Stimulated activated CD4-positive, alpha-beta T cell treated with anti-CD3 and anti-CD28 coated beads, Interleukin-1b, Interleukin-23, amount 100 ng/mL, for 48 hours (primary cell): ENCODE data around the gene OVOL2.
"Not testable (repeated sequence)": the region's sequence is repeated elsewhere in the genome, so short reads cannot be mapped to it uniquely, and the experiment has no call there.

Source experiments
- DNase-seq: peaks from one replicate; pipeline ENCODE4 v3.0.0-alpha.2; 2020

The OVOL2 gene

GRCh38 chr20:18057101-18057993 is at the start of gene OVOL2:
OVOL2 (minus strand) TSS chr20:18057916; CDS start chr20:18057634, 282 bp downstream.
- DNase-seq, result no peak

GRCh38 chr20:18103497-18103896 is 45.8 kb upstream of the OVOL2 start:
- DNase-seq, result no peak

GRCh38 chr20:18101125-18101810 is 43.6 kb upstream of the OVOL2 start:
- DNase-seq, result no peak

- not testable (repeated sequence) for DNase-seq
Measured at GRCh38 chr20:18100569-18100968, 42.9 kb upstream of the OVOL2 start.

- no peak for DNase-seq
Measured at GRCh38 chr20:18094191-18094590, 36.5 kb upstream of the OVOL2 start.

DNA sequence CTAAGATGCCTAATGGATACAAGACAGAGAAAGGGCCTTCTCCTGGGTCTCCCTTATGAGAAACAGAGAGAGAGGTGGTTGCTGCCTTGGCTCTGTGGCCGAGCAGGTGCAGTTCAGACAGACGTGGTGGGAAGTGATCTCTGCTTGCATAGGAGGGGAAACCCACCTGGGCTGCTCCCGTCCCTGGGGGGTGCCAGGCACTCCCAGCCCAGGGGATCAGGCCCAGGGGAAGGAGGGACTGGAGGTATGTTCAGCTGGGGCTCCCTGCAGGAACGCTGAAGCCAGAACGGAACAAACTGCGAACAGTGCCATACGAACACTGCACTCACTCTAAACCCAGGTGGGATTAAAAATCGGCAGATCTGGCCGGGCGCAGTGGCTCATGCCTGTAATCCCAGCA is 35.7 kb upstream of the OVOL2 start:
- DNase-seq, result no peak

GRCh38 chr20:18092890-18093289 is 35.2 kb upstream of the OVOL2 start:
- DNase-seq, result no peak

- no peak for DNase-seq
Measured at GRCh38 chr20:18091623-18092022, 33.9 kb upstream of the OVOL2 start.

DNA sequence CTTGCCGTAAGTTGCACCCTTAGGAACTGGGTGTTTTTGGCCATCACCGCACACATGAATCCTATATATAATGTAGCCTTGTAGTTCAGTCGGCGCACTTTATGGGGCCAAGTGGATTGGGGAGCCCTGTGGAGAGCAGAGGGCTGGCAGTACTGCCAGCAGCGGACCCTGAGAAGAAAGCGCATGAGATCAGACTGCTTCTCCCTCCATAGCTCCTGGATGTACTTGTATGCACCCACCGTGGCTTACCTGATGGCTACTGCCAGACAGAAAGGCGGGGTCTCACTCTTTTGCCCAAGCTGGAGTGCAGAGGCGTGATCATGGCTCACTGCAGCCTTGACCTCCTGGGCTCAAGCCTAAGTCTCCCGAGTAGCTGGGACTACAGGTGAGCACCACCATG is 32.8 kb upstream of the OVOL2 start:
- DNase-seq, result no peak

DNA sequence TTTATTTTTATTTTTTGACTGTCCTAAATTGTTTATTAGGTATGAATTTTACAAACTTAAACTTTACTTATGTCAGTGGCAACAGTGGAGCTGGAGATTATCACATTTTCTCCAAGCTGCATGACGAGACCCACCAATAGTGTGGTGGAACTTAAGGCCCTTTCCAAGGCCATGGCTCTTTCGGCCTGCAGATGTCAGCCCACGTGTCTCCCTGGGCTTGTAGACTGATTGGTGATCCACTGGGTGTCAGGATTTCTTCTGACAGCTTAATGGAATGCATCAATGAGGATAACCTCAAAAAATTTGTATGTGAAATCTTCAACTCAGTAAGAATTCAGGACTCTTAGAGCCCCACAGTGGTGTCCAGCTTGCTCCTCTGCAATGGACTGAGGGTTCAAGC is 32.3 kb upstream of the OVOL2 start:
- DNase-seq, result no peak

DNA sequence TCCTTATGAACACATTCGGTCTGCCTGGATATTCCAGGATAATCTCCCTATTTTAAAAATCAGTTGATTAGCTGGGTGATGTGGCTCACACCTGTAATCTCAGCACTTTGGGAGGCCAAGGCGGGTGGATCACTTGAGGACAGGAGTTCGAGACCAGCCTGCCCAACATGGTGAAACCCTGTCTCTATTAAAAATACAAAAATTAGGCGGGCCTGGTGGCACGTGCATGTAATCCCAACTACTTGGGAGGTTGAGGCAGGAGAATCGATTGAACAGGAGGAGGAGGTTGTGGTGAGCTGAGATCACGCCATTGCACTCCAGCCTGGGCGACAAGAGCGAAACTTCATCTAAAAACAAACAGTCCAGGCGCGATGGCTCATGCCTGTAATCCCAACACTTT is 31.1 kb upstream of the OVOL2 start:
- not testable (repeated sequence) for DNase-seq

- DNase-seq, result not testable (repeated sequence)
Measured at GRCh38 chr20:18088298-18088697, 30.6 kb upstream of the OVOL2 start.

GRCh38 chr20:18087054-18087453 is 29.3 kb upstream of the OVOL2 start:
- no peak for DNase-seq

DNA sequence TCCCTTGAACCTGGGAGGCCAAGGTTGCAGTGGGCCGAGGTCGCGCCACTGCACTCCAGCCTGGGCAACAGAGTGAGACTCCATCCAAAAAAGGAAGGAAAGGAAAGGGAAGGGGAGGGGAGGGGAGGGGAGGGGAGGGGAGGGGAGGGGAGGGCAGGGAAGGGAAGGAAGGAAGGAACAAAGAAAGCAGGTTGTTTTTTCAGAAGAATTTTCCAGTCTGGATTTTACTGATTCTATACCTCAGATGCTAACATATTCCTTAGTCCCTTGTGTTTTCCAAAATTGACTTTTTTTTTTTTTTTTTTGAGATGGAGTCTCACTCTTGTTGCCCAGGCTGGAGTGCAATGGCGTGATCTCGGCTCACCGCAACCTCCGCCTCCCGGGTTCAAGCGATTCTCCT is 23.1 kb upstream of the OVOL2 start:
- DNase-seq, result not testable (repeated sequence)

GRCh38 chr20:18079756-18080353 is 22.1 kb upstream of the OVOL2 start:
- no peak for DNase-seq

DNA sequence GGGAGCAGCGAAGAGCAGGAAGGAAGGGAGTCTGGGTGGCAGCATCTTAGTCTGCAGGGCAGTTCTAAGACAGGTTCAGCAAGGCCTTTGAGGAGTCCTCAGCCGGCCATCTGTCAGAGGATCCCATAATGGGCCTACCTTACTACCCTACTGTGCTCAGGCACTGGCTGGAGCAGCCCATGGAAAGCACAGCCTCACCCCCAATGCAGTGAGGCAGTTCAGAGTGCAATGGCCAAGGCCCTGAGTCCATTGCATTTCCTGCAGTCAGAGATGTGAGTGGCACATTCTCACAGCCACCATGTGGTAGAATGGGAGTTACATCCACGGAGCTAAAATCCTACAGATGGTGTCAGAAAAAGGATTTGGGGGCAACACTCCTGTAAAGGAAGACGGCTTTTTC is 19.4 kb upstream of the OVOL2 start:
- DNase-seq, result no peak

GRCh38 chr20:18072532-18072931 is 14.8 kb upstream of the OVOL2 start:
- DNase-seq, result no peak

- DNase-seq, result no peak
Measured at GRCh38 chr20:18066421-18067333, 9.0 kb upstream of the OVOL2 start.

GRCh38 chr20:18063676-18064075 is 6.0 kb upstream of the OVOL2 start:
- DNase-seq, result no peak

GRCh38 chr20:18059603-18060002 is 1.9 kb upstream of the OVOL2 start:
- no peak for DNase-seq

- DNase-seq, result no peak
Measured at GRCh38 chr20:18058661-18059467, 1.1 kb upstream of the OVOL2 start.

DNA sequence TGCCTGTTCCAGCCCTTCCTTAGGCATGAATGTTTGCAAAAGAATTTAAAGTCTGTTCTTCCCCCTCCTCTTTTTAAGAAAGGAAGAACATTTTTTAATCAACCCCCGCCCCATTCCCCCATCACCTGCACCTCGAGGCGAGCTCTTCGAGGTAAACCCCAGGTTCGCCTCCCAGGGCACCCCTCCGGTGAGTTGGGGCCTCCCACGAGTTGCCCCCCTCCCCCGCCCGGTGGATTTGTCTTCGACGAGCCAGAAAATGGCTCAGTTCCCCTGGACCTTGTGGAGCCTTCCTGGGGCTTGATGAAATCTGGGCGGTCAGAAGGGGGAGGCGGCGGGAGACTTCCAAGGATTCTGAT is 256 bp upstream of the OVOL2 start:
- DNase-seq, result no peak
